ENCODE results near the gene SFR1. TPM values are rescaled to one million over a fixed set of nuclear protein-coding genes. Genes with fewer than 3 reads are reported as not detected.
"Not testable (repeated sequence)": the region's sequence is repeated elsewhere in the genome, so short reads cannot be mapped to it uniquely, and the experiment has no call there.

The SFR1 gene
- total RNA-seq, 3 donors from 2014 or later: 6.3 to 11.4 (median 8.2) TPM

DNA sequence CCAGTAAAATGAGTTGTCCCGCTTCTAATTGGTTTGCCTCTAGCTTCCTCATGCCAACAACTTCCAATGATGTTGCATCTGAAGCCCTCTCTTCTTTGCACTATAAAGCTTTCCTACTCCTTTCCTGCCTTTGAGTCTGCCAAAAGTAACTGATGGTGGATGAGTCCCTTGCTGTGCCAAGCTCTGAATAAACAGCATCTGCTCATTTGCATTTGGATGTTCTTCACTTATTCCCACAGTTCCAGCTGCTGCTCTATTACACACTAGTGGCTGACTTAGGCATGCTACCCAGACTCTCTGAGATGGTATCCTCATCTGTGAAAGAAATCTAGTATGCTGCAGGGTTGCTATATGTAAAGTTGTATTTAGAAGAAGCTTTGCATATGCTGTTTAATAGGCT lies 24.9 kb downstream of the SFR1 start:
- TF ChIP-seq, protein P1, sequence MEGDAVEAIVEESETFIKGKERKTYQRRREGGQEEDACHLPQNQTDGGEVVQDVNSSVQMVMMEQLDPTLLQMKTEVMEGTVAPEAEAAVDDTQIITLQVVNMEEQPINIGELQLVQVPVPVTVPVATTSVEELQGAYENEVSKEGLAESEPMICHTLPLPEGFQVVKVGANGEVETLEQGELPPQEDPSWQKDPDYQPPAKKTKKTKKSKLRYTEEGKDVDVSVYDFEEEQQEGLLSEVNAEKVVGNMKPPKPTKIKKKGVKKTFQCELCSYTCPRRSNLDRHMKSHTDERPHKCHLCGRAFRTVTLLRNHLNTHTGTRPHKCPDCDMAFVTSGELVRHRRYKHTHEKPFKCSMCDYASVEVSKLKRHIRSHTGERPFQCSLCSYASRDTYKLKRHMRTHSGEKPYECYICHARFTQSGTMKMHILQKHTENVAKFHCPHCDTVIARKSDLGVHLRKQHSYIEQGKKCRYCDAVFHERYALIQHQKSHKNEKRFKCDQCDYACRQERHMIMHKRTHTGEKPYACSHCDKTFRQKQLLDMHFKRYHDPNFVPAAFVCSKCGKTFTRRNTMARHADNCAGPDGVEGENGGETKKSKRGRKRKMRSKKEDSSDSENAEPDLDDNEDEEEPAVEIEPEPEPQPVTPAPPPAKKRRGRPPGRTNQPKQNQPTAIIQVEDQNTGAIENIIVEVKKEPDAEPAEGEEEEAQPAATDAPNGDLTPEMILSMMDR (IDR thresholded peaks at IDR 0.05): no peak
- TF ChIP-seq POLR2AphosphoS5 (IDR thresholded peaks at IDR 0.05): no peak
- no peak for TF ChIP-seq POLR2A (IDR thresholded peaks at IDR 0.05)
- H3K9me3 ChIP-seq: no peaks in the 10 kb centered on the region
- intact Hi-C loops (cut with DNase I; ENCODE audit: low total_unique reads): no loop called here

DNA sequence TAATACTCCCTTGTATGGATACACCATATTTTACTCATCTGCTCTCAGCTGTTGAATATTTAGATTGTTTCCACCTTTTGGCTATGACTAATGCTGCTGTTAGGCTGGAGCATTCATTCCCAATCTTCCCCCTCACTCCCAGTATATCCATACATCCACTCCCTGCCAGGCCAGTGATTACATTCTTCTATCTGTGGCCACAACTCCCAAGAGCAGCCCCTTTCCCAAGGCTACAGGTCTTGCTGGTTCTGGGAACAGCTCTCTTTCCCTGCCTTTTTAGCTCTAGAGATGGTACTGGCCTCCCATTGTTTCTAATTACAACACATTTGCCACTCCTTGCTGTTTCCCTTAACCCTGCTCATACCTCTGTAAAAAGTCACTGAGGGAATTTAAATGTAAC lies 28.2 kb downstream of the SFR1 start:
- intact Hi-C loops (cut with DNase I; ENCODE audit: low total_unique reads): no loop called here
- H3K4me3 ChIP-seq: no peak overlapping the region
- no peak for DNase-seq (ENCODE audit: low spot score in 2 of 2)
- TF ChIP-seq POLR2A (IDR thresholded peaks at IDR 0.05): no peak
- TF ChIP-seq POLR2AphosphoS5 (IDR thresholded peaks at IDR 0.05): no peak
- no peaks in the 10 kb centered on the region for H3K4me1 ChIP-seq
- H3K36me3 ChIP-seq: no peaks in the 10 kb centered on the region
- H3K27ac ChIP-seq: no peak overlapping the region
- H3K9me3 ChIP-seq: peaks cover 0 to 5% of the 10 kb centered on the region in 2 donors
- no peaks in the 10 kb centered on the region for H3K27me3 ChIP-seq

More for the DNA sequence above, 24.9 kb downstream of the SFR1 start:
- H3K36me3 ChIP-seq: no peaks in the 10 kb centered on the region
- H3K4me3 ChIP-seq: no peak overlapping the region
- no peak overlapping the region for H3K27ac ChIP-seq
- no peaks in the 10 kb centered on the region for H3K27me3 ChIP-seq
- no peak for DNase-seq (ENCODE audit: low spot score in 2 of 2)
- no peaks in the 10 kb centered on the region for H3K4me1 ChIP-seq

GRCh38 chr10:104151737-104152136 lies 29.8 kb downstream of the SFR1 start:
- intact Hi-C loops (cut with DNase I; ENCODE audit: low total_unique reads): no loop called here

GRCh38 chr10:104155591-104155990 lies 33.6 kb downstream of the SFR1 start:
- H3K27me3 ChIP-seq: no peaks in the 10 kb centered on the region

More at GRCh38 chr10:104151737-104152136, 29.8 kb downstream of the SFR1 start:
- no peaks in the 10 kb centered on the region for H3K36me3 ChIP-seq
- no peaks in the 10 kb centered on the region for H3K4me1 ChIP-seq
- DNase-seq (ENCODE audit: low spot score in 2 of 2): no peak
- no peak overlapping the region for H3K4me3 ChIP-seq
- peaks cover 0 to 5% of the 10 kb centered on the region in 2 donors for H3K9me3 ChIP-seq
- no peak overlapping the region for H3K27ac ChIP-seq
- TF ChIP-seq POLR2AphosphoS5 (IDR thresholded peaks at IDR 0.05) (no peak), POLR2A (IDR thresholded peaks at IDR 0.05) (no peak)
- TF ChIP-seq, protein P1 (IDR thresholded peaks at IDR 0.05): no peak
- H3K27me3 ChIP-seq: no peaks in the 10 kb centered on the region

GRCh38 chr10:104170610-104171254 lies 48.8 kb downstream of the SFR1 start:
- H3K36me3 ChIP-seq: no peaks in the 10 kb centered on the region
- no peak overlapping the region for H3K4me3 ChIP-seq
- no peak for DNase-seq (ENCODE audit: low spot score in 2 of 2)
- H3K27ac ChIP-seq: no peak overlapping the region
- H3K4me1 ChIP-seq: no peaks in the 10 kb centered on the region
- H3K27me3 ChIP-seq: no peaks in the 10 kb centered on the region
- no peak for TF ChIP-seq POLR2AphosphoS5 (IDR thresholded peaks at IDR 0.05)
- TF ChIP-seq, protein P1 (IDR thresholded peaks at IDR 0.05): no peak
- H3K9me3 ChIP-seq: no peaks in the 10 kb centered on the region
- intact Hi-C loops (cut with DNase I; ENCODE audit: low total_unique reads): no loop called here

More at GRCh38 chr10:104155591-104155990, 33.6 kb downstream of the SFR1 start:
- DNase-seq (ENCODE audit: low spot score in 2 of 2): no peak
- Histone ChIP-seq H3K4me1 (no peaks in the 10 kb centered on the region), H3K36me3 (no peaks in the 10 kb centered on the region), H3K9me3 (peaks cover 0 to 5% of the 10 kb centered on the region in 2 donors), H3K27ac (no peak overlapping the region), H3K4me3 (no peak overlapping the region)
- no peak for TF ChIP-seq POLR2A (IDR thresholded peaks at IDR 0.05)
- no peak for TF ChIP-seq POLR2AphosphoS5 (IDR thresholded peaks at IDR 0.05)
- TF ChIP-seq, protein P1 (IDR thresholded peaks at IDR 0.05): no peak
- intact Hi-C loops (cut with DNase I; ENCODE audit: low total_unique reads): no loop called here

- H3K36me3 ChIP-seq; H3K27ac ChIP-seq; intact Hi-C loops (cut with DNase I; ENCODE audit: low total_unique reads); H3K4me3 ChIP-seq; H3K9me3 ChIP-seq; H3K4me1 ChIP-seq; DNase-seq (ENCODE audit: low spot score in 2 of 2); H3K27me3 ChIP-seq: not testable (repeated sequence)
Observed at GRCh38 chr10:104174136-104174535, 52.2 kb downstream of the SFR1 start.

Other genes with a start within 250 kb of the SFR1 start
- 10 to 100 TPM; 23.8 to 31.2 (median 25.2) TPM for gene STN1, start 204.0 kb upstream of the SFR1 start, total RNA-seq
- gene SLK, start 155.0 kb upstream of the SFR1 start, total RNA-seq: 10 to 100 TPM; 63.2 to 94.4 (median 76.4) TPM
- gene COL17A1, start 36.3 kb upstream of the SFR1 start, total RNA-seq: 10 to 100 TPM in 2 of 3 donors, under 1 TPM in 1; 0.16 to 56.1 (median 34.1) TPM
- gene CFAP43, start 110.2 kb downstream of the SFR1 start, total RNA-seq: 1 to 10 TPM in 2 of 3 donors, under 1 TPM in 1; 0.32 to 8.5 (median 3.9) TPM
- 100 to 1,000 TPM in 1 of 3 donors, 10 to 100 TPM in 2; 81.6 to 123 (median 82.4) TPM for gene GSTO1, start 132.7 kb downstream of the SFR1 start, total RNA-seq
- 10 to 100 TPM in 2 of 3 donors, under 1 TPM in 1; 0.48 to 22.5 (median 14.1) TPM for gene GSTO2, start 147.0 kb downstream of the SFR1 start, total RNA-seq
- gene ITPRIP, start 216.3 kb downstream of the SFR1 start, total RNA-seq: 10 to 100 TPM; 12.0 to 35.4 (median 20.9) TPM
- under 1 TPM; 0.16 to 0.98 (median 0.88) TPM for gene CFAP58, start 231.7 kb downstream of the SFR1 start, total RNA-seq